Measurements from ENCODE around the gene GALNT2.
A peak's percentile ranks its signal among the peaks of the same experiment; 100 is the strongest.

GALNT2 gene

GRCh38 chr1:230136453-230137336 lies 69.7 kb downstream of the GALNT2 start:
- no peak for DNase-seq

DNA sequence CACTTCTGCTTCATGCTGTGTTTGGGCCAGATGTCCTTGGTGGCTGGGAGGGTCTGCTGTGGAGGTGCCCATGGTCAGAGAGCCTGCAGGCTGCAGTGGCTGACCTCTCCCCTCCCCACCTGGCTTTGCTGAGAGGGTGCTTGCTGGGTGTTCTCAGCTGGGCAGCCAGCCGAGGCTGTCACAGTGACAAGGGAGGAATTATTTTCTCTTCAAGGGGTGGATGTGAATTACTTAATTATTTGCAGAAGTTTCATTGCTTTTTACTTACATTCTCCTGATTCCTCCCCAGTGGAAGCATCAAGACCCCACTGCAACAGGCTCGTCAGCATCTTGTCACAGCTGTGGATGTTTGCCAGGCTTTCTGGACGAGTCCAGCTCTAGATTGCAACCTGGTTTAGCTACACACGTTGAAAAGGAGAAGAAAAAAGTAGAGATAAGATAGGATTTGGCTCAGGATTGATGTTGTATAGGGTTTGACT lies 70.3 kb downstream of the GALNT2 start:
- no peak for DNase-seq

GRCh38 chr1:230138561-230139239 lies 71.7 kb downstream of the GALNT2 start:
- DNase-seq = no peak

DNA sequence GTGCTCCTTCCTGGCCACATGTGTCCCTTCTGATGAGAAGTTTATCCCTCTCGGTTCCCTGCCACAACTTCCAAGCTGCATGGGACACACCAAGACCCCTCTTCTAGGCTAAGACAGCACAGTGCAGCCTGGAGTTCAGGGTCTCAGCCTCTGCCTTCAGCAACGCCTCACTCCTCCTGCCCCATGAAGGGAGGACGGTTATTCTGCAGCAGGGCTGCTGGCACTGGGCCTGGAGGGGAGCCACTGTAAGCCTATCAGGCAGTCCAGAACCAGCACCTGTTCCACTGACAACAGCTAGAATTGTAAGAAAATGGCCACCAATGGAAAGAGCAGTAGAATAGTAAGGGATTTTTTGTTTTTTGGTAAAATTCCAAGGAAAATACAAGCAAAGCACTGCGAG lies 72.3 kb downstream of the GALNT2 start:
- no peak for DNase-seq

GRCh38 chr1:230139741-230140140 lies 72.7 kb downstream of the GALNT2 start:
- DNase-seq = no peak

GRCh38 chr1:230140221-230141020 lies 73.4 kb downstream of the GALNT2 start:
- DNase-seq = peak; percentile 14

- no peak for DNase-seq
These were observed 74.1 kb downstream of the GALNT2 start for GRCh38 chr1:230141021-230141648.

GRCh38 chr1:230141797-230142607 lies 75.0 kb downstream of the GALNT2 start:
- DNase-seq = no peak

DNA sequence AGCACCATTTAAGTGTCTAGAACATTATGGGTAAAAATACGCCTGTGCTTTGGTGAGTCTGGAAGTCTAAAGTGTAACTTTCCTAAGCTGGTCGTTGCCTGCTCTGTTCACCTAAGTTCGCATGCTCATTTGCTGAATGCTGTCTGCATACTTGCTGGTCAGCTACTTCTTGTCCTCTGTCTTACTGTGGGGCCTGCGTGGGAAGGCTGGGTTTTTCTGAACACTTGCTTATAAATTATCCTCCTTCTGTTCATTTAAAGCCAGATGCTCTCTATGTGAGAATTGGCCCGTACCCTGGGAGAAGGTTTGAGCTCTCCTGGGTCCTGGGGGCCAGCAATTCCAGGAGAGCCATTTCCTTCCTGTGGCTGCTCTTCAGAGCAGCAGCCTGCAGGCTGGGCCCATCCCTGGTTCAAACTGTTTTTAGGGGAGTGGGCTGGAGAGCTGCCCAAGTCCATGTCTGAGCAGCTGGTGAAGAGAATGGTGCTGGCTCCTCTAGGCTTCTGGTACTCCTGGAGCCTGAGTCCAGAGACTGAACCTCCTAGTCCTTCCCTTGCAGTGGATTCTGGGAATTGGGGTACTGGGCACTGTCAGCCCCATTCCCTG lies 75.7 kb downstream of the GALNT2 start:
- no peak for DNase-seq

DNA sequence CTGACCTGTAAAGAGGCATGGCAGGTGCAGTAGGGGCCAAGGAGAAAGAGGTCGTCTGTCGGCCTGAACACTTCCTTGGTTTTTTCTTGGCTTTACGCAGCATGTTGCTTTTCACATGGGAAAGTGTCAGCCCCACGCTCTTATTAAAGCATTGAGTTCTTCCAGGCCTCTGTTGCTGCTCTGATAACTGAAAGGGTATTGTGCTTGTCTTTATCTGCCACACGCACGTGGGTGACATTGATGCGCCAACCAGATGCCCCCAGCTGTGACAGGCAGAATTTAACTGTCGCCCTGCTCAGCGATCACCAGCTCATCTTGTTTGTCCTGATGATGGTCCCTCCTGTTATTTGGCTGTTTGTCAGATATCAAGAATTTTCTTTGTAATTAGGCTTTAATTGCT lies 76.5 kb downstream of the GALNT2 start:
- DNase-seq = no peak

- DNase-seq = no peak
These were observed 77.1 kb downstream of the GALNT2 start for GRCh38 chr1:230144010-230144614.

GRCh38 chr1:230144758-230145504 lies 77.9 kb downstream of the GALNT2 start:
- DNase-seq = no peak

DNA sequence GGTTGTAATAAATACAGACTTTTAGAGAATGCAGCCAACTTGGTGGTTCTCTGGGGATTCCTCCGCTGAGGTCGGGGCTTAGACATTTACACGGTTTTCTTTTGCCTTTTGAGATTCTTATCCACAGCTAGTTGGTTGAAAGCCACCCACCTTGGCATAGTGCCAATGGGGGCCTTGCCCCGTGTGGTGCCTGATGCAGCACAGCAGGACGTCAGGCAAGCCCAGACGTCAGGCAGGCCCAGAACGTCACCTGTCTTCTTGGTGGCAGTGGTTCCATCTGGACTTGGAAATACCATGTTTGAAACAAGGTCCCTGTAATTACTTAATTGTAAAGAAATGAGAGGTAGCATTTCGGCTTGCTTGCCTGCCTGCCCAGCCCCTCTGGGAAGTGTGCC lies 78.5 kb downstream of the GALNT2 start:
- no peak for DNase-seq

DNA sequence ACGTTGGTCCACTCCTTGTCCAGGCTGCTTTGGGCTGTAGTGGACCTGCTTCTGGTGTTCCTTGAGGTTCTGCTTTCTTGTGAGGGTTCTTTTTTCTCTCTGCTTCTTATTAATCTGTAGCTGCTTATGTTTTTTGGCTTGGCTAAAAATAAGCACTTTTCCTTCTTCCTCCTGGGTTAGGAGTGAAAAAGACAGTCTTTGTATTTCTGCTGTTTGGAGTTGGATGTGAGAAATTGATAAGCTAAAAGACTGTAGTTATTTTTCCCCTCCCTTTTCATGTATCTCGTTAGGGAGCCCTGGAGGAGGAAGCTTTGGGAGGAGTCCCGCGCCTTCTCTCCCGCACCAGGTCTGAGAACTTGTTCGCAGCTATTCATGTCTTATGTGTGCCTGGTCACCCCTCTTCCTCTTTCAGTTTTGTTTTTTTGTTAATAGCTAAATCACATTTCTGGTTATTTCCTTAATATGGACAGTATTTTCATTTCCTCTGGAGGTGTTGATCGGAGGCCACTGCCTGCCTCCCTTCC lies 79.0 kb downstream of the GALNT2 start:
- no peak for DNase-seq

GRCh38 chr1:230146709-230147108 lies 79.7 kb downstream of the GALNT2 start:
- no peak for DNase-seq

DNA sequence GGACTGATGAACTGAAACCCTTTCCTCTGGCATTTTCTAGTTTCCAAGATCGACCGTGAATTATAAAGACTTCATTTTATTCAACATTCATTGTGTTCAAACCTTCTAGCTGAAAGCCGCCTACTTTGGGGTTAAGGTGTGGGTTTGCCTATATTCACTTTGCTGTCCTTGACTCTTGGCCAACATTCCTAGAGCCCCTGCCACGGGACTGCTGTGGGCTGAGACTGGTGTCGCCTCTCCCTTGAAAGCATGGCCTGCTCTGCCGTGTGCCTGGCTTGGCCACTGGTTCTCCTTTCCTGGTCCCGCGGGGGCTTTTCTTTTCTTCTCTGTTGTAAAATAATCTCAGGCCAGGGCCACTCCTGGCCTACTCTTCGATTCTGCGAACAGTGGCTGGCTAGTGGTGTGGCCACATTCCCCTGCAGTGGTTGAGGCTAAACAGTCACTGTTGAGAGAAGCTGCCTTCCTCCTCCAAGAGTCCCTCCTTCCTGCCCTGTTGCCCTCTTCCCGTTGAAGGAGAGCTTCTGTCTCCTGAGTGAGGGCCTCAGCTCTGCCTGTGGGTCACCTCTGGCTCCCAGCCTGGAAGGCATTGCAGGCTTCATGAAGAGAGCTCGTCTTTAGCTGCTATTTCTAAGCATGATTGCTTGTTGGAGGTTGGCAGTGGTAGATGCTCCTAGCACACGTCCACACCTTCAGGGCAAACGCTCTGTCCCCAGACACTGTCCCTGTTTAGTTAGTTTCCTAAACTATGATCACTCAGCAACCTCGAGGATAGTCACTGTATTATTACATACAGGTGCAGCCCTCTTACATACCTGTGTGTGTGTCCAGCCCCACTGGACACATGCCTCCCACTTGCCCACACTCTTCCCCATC lies 80.5 kb downstream of the GALNT2 start:
- no peak for DNase-seq

- no peak for DNase-seq
These were observed 81.2 kb downstream of the GALNT2 start for GRCh38 chr1:230148126-230148652.

DNA sequence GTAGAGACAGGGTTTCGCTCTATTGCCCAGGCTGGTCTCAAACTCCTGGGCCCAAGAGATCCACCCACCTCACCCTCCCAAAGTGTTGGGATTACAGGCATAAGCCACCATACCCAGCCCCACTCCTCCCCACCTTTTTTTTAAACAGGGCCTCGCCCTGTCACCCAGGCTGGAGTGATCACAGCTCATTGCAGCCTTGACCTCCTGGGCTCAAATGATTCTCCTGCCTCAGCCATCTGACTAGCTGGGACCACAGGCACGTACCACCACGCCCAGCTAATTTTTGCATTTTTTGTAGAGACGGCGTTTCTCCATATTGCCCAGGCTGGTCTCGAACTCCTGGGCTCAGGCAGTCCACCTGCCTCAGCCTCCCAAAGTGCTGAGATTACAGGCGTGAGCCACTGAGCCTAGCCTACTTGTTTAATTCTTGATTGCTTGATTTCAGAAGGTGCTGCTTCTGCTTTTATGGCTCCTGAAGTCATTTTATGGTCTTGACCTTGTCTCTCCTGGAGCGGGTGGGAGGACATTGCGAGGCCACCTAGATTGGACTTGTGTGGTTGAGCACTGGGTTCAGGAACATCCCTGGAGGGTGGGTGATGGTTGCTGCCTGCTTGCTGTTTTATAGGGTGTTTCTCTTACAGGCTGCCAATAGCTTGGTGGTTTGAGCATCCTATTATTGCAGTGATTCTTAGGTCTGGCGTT lies 81.9 kb downstream of the GALNT2 start:
- no peak for DNase-seq

Data from NCI-H2029 treated with DMSO at 0.1 percent for 48 hours (cell line).